ENCODE results near the gene HMX1.

HMX1 gene

GRCh38 chr4:8871417-8872401 lies at the start of gene HMX1:
Gene HMX1 (minus strand): TSS chr4:8871839. CDS start chr4:8871614, 225 bp downstream.
- no peak for DNase-seq

- DNase-seq = peak; percentile 3 to 7
Observed at GRCh38 chr4:8920969-8921368, 49.3 kb upstream of the HMX1 start.

GRCh38 chr4:8920289-8920965 lies 48.8 kb upstream of the HMX1 start:
- peak in 1 of 2 experiments; percentile 8 for DNase-seq

GRCh38 chr4:8919651-8920288 lies 48.1 kb upstream of the HMX1 start:
- DNase-seq = peak; percentile 3 to 5

DNA sequence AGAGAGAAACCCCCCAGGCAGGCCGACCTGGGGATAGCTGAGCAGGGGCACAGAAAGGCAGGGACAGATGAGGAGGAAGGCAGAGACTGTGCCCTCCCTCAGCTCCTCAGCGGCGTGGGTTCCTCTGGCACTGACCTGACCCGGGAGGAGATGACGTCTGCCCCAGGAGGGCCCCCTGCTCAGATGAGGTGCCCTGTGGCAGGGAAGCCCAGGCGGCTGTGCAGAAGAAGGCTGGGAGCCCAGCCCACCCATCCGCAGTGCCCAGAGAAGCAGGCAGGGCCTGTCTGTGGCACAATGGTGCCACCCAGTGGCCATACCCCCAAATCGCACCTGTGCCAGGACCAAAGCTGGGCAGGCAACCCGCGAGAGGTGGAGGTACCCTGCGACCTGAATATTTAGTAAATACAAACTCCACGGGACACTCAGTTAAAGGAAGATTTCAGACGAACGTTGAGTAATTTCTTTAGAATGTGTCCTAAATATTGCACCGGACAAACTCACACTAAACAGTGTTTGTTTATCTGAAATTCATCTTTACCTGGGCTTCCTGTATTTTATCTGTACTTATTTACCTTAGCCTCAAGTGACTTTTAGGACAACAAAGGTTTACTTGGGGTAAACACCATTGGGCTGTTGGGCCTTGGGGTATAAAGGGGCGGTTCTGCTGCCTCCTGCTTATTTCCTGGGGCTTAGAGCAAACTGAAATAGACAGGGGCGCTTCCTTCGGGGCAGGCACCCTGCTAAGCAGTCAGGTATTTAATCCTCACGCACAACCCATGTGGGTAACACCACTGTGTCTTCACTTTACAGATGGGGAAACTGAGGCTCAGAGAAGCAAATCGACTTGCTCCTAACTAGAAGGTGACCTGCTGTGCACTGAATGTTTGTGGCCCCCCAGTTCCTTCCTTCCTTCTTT lies 46.5 kb upstream of the HMX1 start:
- DNase-seq = peak; percentile 81 to 82

DNA sequence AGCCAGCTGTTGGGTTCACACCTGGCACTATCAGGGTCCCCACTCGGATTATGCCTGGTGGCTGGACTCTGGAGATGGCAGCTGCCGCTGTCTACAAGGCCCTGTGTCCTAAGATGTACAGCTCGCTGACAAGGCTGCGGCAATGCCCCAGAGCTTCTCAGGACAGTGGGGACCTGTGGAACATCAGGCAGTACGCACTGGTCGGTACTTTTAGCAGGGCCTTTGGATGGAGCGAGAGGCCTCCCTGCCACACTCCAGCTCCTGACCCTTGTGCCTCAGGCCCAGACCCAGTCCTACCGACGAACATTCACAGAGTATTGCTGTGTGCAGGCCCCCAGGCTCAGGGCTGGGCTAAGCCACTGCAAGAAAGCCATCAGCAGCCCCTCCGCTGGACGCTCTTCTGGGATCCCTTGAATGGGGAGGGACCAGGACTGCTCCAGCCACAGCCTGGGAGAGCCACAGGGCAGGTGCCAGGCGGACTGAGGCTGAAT lies 45.7 kb upstream of the HMX1 start:
- peak in 1 of 2 experiments; percentile 13 for DNase-seq

DNA sequence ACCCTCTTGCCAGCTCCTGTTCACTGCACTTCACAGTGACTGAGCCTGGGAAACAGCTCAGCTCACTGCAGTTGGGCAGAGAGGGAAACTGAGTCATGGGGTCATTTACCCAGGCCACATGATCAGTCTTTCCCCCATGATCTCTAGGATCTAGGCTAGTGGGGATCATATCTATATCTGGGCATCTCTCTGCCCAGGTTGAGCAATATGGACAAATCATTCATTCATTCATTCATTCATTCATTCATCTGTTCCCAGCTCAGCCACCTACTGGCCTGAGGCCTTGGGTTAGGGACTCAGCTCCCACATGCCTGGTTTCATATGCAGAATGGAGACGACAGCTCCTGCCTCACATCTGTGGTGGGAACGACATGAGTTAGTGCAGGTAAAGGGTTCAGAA lies 45.3 kb upstream of the HMX1 start:
- no peak for DNase-seq

DNA sequence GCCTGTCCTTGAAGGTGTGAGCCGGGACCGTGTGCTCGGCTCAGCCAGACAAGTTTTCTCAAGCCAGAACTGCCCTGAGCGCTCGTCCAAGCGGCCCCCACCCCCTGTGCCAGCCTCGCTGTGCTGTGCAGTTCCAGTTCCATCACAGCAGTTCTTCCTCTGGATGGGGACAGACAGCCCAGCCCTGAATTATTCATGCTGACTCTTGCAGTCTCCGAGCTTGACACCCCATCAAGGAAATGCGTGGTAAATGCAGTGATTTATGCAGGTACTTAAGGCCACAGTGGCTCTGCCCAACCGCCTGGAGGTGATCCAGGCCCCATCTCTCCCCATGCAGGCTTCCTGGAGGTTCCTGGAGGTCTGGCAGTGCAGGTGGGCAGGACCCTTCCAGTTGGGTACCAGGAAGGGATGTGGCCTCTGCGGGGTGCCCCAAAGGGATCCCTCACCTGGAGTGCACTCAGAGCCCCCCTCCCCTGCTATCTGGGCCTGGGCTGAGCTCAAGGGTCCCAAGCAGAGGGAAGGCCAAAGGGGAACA lies 44.8 kb upstream of the HMX1 start:
- peak in 1 of 2 experiments; percentile 6 for DNase-seq

DNA sequence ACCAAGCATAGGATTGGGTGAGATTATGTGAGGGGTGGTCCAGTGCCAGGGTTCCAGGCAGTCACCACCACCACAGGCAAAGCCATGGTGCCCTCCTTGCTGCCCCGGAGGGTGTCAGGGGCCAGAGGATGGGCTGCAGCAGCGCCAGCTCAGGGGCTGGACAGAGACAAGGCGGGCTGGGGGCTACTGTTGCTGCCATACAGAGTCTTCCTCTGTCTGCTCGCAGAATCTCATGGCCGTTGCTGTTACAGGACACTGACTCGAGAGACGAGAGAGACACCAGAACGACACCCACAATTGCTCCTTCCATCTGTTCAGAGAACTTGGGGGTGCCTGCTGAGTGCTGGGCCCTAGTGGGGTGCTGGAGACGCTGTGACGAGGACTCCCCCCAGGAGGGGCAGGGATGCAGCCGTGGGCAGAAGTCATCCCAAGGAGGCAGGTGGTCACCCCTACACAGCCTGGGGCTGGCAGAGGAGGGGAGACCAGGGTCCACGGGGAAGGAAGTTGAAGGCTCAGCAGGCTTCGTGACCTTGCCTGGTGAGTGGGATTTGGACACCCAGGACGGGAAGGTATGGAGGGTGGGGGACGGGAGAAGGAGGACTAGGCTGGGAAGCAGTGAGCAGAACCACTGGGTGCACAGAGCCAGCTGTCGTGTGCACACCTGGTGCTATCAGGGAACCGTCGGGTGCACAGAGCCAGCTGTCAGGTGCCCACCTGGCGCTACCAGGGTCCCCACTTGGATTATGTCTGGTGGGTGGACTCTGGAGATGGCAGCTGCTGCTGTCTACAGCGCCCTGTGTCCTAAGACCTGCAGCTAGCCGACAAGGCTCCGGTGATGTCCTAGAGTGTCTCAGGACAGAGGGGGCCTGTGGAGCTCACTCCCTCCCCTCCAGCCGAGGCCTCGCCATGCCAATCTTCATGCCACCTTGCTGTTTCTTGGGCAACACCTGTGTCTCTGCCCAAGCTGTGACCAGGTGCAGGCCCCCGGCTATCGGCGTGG lies 43.9 kb upstream of the HMX1 start:
- DNase-seq = peak in 1 of 2 experiments; percentile 7

- DNase-seq = no peak
Observed at GRCh38 chr4:8914461-8915171, 43.0 kb upstream of the HMX1 start.

DNA sequence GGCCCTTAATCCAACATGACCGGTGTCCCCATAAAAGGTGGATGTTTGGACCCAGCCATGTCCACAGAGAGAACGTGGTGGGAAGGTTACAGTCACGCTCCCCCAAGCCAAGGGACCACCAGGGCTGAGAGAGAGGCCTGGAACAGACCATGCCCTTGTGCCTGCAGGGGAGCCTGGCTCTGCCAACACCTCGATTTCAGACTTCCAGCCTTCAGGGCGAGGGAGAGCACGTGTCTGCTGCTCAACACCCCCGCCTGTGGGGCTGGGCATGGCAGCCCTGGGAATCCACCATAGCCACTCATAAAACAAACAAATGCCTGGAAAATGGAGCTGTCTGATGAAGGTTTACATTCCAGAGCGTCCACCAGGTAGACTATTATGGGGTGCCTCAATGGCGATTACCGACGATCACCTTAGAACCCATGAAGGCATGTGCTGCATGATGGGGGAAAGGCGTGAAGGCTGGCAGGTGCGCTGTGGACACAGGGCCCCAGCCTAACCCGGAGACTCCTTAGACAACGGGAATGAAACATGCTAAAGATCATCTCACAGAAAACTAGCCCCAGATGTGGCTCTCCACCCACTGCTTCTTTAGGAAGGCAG lies 42.3 kb upstream of the HMX1 start:
- no peak for DNase-seq

GRCh38 chr4:8913121-8913857 lies 41.6 kb upstream of the HMX1 start:
- DNase-seq = no peak

GRCh38 chr4:8912506-8912905 lies 40.9 kb upstream of the HMX1 start:
- no peak for DNase-seq

DNA sequence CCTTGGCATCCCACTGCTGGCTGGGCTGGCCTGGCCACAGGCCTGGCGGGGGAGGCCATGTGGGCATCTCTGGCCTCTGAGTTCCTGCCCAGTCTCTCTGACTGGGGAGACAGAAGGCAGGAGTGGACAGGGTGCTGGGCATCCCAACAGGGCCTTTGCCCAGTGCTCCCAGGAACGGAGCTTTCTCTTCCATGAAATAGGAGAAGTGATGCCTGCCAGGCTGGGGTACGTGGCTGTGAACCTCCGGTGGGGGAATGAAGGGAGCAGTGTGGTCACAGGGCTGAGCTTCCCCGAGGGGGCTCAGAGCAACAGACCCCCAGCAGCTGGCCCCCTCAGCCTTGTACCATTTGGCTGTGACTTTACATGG lies 40.4 kb upstream of the HMX1 start:
- no peak for DNase-seq

DNA sequence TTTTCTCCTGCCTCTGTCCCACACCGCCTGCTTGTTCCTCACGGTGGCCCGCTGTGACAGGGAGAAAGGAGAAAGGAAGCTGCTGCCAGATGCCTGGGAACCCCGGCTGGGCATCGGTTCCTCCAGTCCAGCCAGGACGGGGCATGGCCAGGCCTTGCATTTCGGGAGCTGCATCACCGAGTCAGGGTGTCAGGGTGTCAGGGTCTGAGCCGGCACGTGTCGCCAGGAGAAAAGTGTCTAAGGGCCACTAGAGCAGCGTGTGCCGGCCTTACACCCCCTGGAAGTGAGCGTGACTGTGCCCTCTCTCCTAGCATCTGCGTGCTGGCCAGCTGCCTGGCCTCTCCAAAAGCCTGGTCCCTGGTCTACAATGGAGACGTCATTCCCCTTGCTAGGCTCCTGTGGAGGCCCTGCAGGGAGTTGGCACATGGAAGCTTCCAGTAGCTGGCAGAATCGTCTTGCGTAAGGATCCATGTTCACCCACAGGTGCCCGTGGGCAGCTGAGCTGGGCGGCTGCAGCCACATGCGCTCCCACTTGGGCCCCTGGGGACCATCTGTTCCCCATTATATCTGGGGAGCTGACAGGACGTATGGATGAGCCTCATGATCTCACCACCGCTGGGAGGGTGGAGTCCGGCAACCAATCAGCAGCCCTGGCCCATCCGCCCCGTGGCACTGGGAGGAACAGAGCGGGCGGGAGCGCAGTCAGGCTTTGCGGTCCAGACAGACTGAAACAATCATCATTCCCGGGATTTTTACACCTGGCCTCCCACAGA lies 39.9 kb upstream of the HMX1 start:
- DNase-seq = no peak

- no peak for DNase-seq
Observed at GRCh38 chr4:8910822-8911315, 39.2 kb upstream of the HMX1 start.

- peak in 1 of 2 experiments; percentile 8 for DNase-seq
Observed at GRCh38 chr4:8910100-8910821, 38.6 kb upstream of the HMX1 start.

Measured in activated T-cell treated with anti-CD3 and anti-CD28 coated beads, Interleukin-2, amount 50 U/mL, for 48 hours (primary cell).